Measurements from ENCODE around the gene PI4K2A. TPM values are rescaled to one million over a fixed set of nuclear protein-coding genes. Genes with fewer than 3 reads are reported as not detected.
A peak's percentile ranks its signal among the peaks of the same experiment; 100 is the strongest.
"Not testable (repeated sequence)": the region's sequence is repeated elsewhere in the genome, so short reads cannot be mapped to it uniquely, and the experiment has no call there.

Gene PI4K2A
- total RNA-seq, 1 experiment from 2014 or later: 23.5 TPM

DNA sequence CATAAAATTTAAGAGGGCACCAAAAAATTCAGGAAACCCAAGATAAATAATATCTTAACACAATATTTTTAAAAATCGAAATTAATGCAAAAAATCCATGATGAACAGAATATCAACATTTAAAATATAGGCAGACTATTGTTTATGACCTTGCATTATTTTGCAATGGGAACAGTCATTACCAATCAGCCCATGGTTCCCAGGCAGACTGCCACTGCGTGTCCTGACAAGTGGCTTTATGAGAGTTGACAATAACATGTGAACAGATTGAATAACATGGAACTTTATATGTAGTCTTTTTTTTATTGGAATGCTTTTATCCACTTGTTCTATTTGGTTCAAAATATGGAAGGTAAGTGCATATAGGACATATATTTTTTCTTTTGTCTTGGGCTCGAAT lies 49.7 kb downstream of the PI4K2A start:
- intact Hi-C loops (cut with micrococcal nuclease): no loop called here
- Mint-ChIP-seq H3K36me3 (ENCODE audit: insufficient read depth, unreplicated experiment) (peaks cover 19% of the 10 kb centered on the region), H3K4me3 (ENCODE audit: unreplicated experiment) (peak overlapping the region; percentile 14), H3K9me3 (ENCODE audit: unreplicated experiment) (no peaks in the 10 kb centered on the region), H3K27me3 (ENCODE audit: insufficient read depth, unreplicated experiment) (no peaks in the 10 kb centered on the region), H3K27ac (ENCODE audit: low read depth, unreplicated experiment) (peak overlapping the region; percentile 93), H3K4me1 (ENCODE audit: insufficient read depth, unreplicated experiment) (peaks cover 17% of the 10 kb centered on the region)
- BruUV-seq (replicated peaks): TSS peak; percentile 67
- CTCF ChIA-PET: interaction anchor here (0.9 to 11.1 kb wide), 7 partner anchors 10 to 77 kb away, joined by 3 to 113 read pairs (median 5); no protein-coding TSS in a partner anchor
- DNase-seq (ENCODE audit: unreplicated experiment): peak; percentile 83
- TF ChIP-seq, protein P1, sequence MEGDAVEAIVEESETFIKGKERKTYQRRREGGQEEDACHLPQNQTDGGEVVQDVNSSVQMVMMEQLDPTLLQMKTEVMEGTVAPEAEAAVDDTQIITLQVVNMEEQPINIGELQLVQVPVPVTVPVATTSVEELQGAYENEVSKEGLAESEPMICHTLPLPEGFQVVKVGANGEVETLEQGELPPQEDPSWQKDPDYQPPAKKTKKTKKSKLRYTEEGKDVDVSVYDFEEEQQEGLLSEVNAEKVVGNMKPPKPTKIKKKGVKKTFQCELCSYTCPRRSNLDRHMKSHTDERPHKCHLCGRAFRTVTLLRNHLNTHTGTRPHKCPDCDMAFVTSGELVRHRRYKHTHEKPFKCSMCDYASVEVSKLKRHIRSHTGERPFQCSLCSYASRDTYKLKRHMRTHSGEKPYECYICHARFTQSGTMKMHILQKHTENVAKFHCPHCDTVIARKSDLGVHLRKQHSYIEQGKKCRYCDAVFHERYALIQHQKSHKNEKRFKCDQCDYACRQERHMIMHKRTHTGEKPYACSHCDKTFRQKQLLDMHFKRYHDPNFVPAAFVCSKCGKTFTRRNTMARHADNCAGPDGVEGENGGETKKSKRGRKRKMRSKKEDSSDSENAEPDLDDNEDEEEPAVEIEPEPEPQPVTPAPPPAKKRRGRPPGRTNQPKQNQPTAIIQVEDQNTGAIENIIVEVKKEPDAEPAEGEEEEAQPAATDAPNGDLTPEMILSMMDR (IDR thresholded peaks at IDR 0.05; ENCODE audit: unreplicated experiment): no peak
- POLR2A ChIA-PET: interaction anchor here (0.7 to 24.4 kb wide), 14 partner anchors 8 to 1990 kb away, joined by 3 to 915 read pairs (median 8); partner anchors contain the start of genes ENTPD7, MARVELD1, PI4K2A and ZFYVE27

DNA sequence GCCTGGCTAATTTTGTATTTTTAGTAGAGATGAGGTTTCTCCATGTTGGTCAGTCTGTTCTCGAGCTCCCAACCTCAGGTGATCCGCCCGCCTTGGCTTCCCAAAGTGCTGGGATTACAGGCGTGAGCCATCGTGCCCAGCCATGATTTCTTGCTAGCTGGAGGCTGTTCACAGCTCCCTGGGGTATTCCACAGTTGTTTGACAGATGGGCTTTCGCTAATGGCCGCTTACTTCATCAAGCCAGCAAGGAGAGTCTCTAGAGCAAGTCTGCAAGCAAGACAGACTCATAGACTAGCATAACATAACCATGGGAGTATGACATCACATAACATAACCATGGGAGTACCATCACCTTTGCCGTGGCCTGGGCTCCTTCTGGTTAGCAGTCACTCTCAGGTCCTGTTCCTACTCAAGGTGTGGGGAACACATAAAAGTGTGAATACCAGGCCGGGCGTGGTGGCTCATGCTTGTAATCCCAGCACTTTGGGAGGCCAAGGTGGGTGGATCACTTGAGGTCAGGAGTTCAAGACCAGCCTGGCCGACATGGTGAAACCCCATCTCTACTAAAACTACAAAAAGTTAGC lies 57.7 kb downstream of the PI4K2A start:
- not testable (repeated sequence) for H3K27me3 Mint-ChIP-seq (ENCODE audit: insufficient read depth, unreplicated experiment)

DNA sequence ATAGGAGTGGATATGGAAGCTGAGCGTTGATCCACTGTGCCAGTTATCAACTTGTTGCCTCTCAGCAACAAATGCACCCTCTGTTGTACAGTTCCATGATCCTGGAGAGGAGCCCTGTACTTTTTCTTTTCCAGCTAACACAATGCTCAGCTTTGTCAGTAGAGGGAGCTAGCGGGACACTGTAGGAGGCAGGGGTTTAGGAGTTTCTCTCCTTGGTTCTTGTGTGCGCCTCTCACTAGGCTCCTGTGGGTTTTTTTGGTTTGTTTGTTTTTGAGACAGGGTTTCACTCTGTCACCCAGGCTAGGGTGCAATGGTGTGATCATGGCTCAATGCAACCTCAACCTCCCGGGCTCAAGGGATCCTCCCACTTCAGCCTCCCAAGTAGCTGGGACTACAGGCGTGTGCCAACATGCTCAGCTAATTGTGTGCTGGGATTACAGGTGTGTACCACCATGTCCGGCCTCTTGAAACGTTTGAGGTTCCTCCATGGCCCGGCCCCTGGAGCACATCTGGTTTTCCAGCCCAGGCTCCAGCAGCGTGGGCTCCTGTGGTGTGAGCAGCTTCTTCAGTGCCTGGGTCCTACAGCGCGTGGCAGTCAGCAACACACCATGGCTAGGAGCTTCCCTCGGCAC lies 61.1 kb downstream of the PI4K2A start:
- Mint-ChIP-seq H3K4me3 (ENCODE audit: unreplicated experiment) (no peak overlapping the region), H3K4me1 (ENCODE audit: insufficient read depth, unreplicated experiment) (peaks cover 8% of the 10 kb centered on the region), H3K27me3 (ENCODE audit: insufficient read depth, unreplicated experiment) (no peaks in the 10 kb centered on the region), H3K9me3 (ENCODE audit: unreplicated experiment) (no peaks in the 10 kb centered on the region), H3K27ac (ENCODE audit: low read depth, unreplicated experiment) (no peak overlapping the region), H3K36me3 (ENCODE audit: insufficient read depth, unreplicated experiment) (no peaks in the 10 kb centered on the region)
- ChIA-PET CTCF (interaction anchor here (0.5 to 21.1 kb wide), 23 partner anchors 12 to 1610 kb away, joined by 3 to 847 read pairs (median 4); partner anchors contain the start of genes AVPI1, MARVELD1 and ZFYVE27), POLR2A (interaction anchor here (0.7 to 20.1 kb wide), 14 partner anchors 8 to 62 kb away, joined by 3 to 915 read pairs (median 8); partner anchors contain the start of genes AVPI1, MARVELD1 and ZFYVE27)
- DNase-seq (ENCODE audit: unreplicated experiment): peak; percentile 88
- TF ChIP-seq, protein P1 (IDR thresholded peaks at IDR 0.05; ENCODE audit: unreplicated experiment): peak; percentile 80
- intact Hi-C loops (cut with micrococcal nuclease): loop anchor here (1.0 to 2.0 kb wide), 2 partner anchors 15 to 30 kb away; partner anchors contain the start of gene AVPI1
- BruUV-seq (replicated peaks): no TSS peak

More for the DNA sequence above, 57.7 kb downstream of the PI4K2A start:
- H3K27ac Mint-ChIP-seq (ENCODE audit: low read depth, unreplicated experiment); H3K9me3 Mint-ChIP-seq (ENCODE audit: unreplicated experiment); H3K4me1 Mint-ChIP-seq (ENCODE audit: insufficient read depth, unreplicated experiment); H3K4me3 Mint-ChIP-seq (ENCODE audit: unreplicated experiment); BruUV-seq (replicated peaks); H3K36me3 Mint-ChIP-seq (ENCODE audit: insufficient read depth, unreplicated experiment); intact Hi-C loops (cut with micrococcal nuclease); DNase-seq (ENCODE audit: unreplicated experiment): not testable (repeated sequence)
- POLR2A ChIA-PET: interaction anchor here (1.6 to 4.6 kb wide), 4 partner anchors 11 to 38 kb away, joined by 3 to 43 read pairs (median 6); partner anchors contain the start of genes AVPI1 and ZFYVE27
- CTCF ChIA-PET: interaction anchor here (0.6 to 3.5 kb wide), 8 partner anchors 11 to 51 kb away, joined by 3 to 32 read pairs (median 9); partner anchors contain the start of gene AVPI1

DNA sequence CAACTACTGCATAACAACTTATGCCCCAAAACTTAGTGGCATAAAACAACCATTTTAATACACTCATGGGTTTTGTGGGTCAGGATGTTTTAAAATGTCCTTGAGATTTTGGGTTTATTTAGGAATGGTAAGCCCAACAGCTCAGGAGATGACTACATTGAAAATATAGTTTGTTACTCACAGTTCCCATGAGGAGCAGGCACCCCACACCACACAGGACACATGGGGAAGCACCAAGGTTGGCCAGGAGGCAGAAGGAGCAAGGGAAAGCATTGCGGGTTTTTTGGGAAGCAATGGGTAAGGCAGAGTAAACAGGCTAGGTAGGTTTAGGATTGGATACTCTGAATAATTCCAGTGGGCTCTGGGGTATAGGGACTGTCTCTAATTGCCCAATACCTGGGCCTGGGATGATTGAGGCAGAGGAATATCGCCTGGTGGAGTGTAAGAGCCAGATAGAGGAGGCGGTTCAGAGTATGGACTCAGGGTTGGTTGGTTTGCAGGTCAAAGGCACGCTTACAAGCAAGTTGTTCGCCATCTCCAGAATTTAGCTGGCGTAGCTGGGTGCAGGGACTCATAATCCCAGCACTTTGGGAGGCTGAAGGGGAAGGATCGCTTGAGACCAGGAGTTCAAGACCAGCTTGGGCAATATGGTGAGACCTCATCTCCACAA lies 63.1 kb downstream of the PI4K2A start:
- TF ChIP-seq, protein P1 (IDR thresholded peaks at IDR 0.05; ENCODE audit: unreplicated experiment): no peak
- BruUV-seq (replicated peaks): no TSS peak
- Mint-ChIP-seq H3K36me3 (ENCODE audit: insufficient read depth, unreplicated experiment) (no peaks in the 10 kb centered on the region), H3K27ac (ENCODE audit: low read depth, unreplicated experiment) (no peak overlapping the region), H3K4me1 (ENCODE audit: insufficient read depth, unreplicated experiment) (peaks cover 8% of the 10 kb centered on the region), H3K4me3 (ENCODE audit: unreplicated experiment) (no peak overlapping the region), H3K27me3 (ENCODE audit: insufficient read depth, unreplicated experiment) (no peaks in the 10 kb centered on the region), H3K9me3 (ENCODE audit: unreplicated experiment) (no peaks in the 10 kb centered on the region)
- ChIA-PET POLR2A (interaction anchor here (0.8 to 20.1 kb wide), 8 partner anchors 12 to 33 kb away, joined by 3 to 915 read pairs (median 6); partner anchors contain the start of genes AVPI1, MARVELD1 and ZFYVE27), CTCF (interaction anchor here (0.7 to 21.1 kb wide), 6 partner anchors 10 to 167 kb away, joined by 5 to 847 read pairs (median 73); partner anchors contain the start of genes AVPI1, MARVELD1 and ZFYVE27)
- no peak for DNase-seq (ENCODE audit: unreplicated experiment)
- intact Hi-C loops (cut with micrococcal nuclease): no loop called here

All from MCF 10A (cell line).